MM.1S (cell line): ENCODE results near the gene SLC66A3.

ENCODE experiments used
- DNase-seq: peaks from one replicate; pipeline ENCODE4 v3.0.0-alpha.2; 2015
- H2AFZ ChIP-seq: fragments of 300-600 bp; sonication (generic); 2 replicates; pipeline ENCODE4 v1.6.0; 2016; ENCODE audit warnings: antibody characterized with exemption, low read length
- H3F3A ChIP-seq: fragments of 300-600 bp; sonication (generic); 2 replicates; pipeline ENCODE4 v1.6.1; 2016; ENCODE audit warnings: mild to moderate bottlenecking, antibody characterized with exemption, low read length, moderate library complexity, mixed read lengths; ENCODE audit not compliant: insufficient read depth
- H3K27ac ChIP-seq: fragments of 300-600 bp; sonication (generic); 2 replicates; pipeline ENCODE4 v1.5.1; 2016; ENCODE audit warnings: mild to moderate bottlenecking, low read length
- H3K27me3 ChIP-seq: fragments of 300-600 bp; sonication (generic); replicated peaks from 2 replicates; pipeline ENCODE4 v1.6.0; 2016; ENCODE audit warnings: low read length; ENCODE audit not compliant: insufficient read depth
- H3K36me3 ChIP-seq: fragments of 300-600 bp; sonication (generic); replicated peaks from 2 replicates; pipeline ENCODE4 v1.6.1; 2016; ENCODE audit warnings: mild to moderate bottlenecking, low read length, mixed read lengths; ENCODE audit not compliant: insufficient read depth
- H3K4me1 ChIP-seq: fragments of 300-600 bp; sonication (generic); 2 replicates; pipeline ENCODE4 v1.6.1; 2016; ENCODE audit warnings: low read length, mixed read lengths
- H3K4me2 ChIP-seq: fragments of 300-600 bp; sonication (generic); 2 replicates; pipeline ENCODE4 v1.6.0; 2016; ENCODE audit warnings: low read depth, low read length
- H3K4me3 ChIP-seq: fragments of 300-600 bp; sonication (generic); 2 replicates; pipeline ENCODE4 v1.5.1; 2016; ENCODE audit warnings: low read length, mixed read lengths
- H3K79me2 ChIP-seq: fragments of 300-600 bp; sonication (generic); 2 replicates; pipeline ENCODE4 v1.6.1; 2016; ENCODE audit warnings: mixed run types, low read length, mixed read lengths
- H3K9ac ChIP-seq: fragments of 300-600 bp; sonication (generic); 2 replicates; pipeline ENCODE4 v1.6.1; 2016; ENCODE audit warnings: low read length, mixed read lengths
- H3K9me2 ChIP-seq: fragments of 300-600 bp; sonication (generic); replicated peaks from 2 replicates; pipeline ENCODE4 v1.6.1; 2016; ENCODE audit warnings: mild to moderate bottlenecking, low read length, mixed read lengths; ENCODE audit not compliant: insufficient read depth
- H3K9me3 ChIP-seq: fragments of 300-600 bp; sonication (generic); replicated peaks from 2 replicates; pipeline ENCODE4 v1.6.1; 2016; ENCODE audit warnings: mild to moderate bottlenecking, low read length, mixed read lengths; ENCODE audit not compliant: insufficient read depth
- H4K20me1 ChIP-seq: fragments of 300-600 bp; sonication (generic); 2 replicates; pipeline ENCODE4 v1.6.1; 2016; ENCODE audit warnings: mild to moderate bottlenecking, low read length, moderate library complexity, mixed read lengths; ENCODE audit not compliant: insufficient read depth
- EZH2 ChIP-seq: fragments of 300-600 bp; sonication (generic); optimal IDR thresholded peaks from 2 replicates; pipeline ENCODE3; 2017; ENCODE audit warnings: low read depth, mild to moderate bottlenecking, antibody characterized with exemption, low read length, mixed read lengths
- EZH2phosphoT487 ChIP-seq: fragments of 300-600 bp; sonication (generic); IDR thresholded peaks from 2 replicates; pipeline ENCODE4 v1.6.1; 2018; ENCODE audit warnings: antibody characterized with exemption, low read length
- TF ChIP-seq, protein P1 (sequence below): fragments of 300-600 bp; sonication (generic); IDR thresholded peaks from 2 replicates; pipeline ENCODE4 v1.5.1; 2016; ENCODE audit warnings: antibody characterized with exemption, low read length, mixed read lengths

SLC66A3 gene

DNA sequence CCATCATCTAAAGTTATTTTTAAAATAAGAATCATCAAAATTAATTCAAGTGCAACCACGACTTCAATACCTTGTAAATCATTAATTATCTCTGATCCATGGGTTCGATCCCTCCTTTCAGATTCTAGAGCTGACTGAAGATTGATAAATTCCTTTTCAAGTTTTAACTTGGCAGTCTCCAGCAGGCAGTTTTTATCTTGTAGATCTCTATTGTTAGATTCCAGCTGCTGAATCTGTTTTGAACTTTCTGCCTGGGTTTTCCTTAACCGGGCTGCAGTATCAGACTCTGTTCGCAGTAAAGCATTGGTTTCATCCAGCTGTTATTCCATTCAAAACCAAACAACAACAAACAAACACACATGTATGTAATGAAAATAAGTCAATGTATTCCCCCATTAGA lies 59.5 kb downstream of the SLC66A3 start:
- no peak overlapping the region for H2AFZ ChIP-seq
- no peaks in the 10 kb centered on the region for H3K9me3 ChIP-seq
- no peak overlapping the region for H3K9ac ChIP-seq
- no peaks in the 10 kb centered on the region for H3K4me1 ChIP-seq
- TF ChIP-seq EZH2phosphoT487 (no peak), EZH2 (no peak)
- TF ChIP-seq, protein P1, sequence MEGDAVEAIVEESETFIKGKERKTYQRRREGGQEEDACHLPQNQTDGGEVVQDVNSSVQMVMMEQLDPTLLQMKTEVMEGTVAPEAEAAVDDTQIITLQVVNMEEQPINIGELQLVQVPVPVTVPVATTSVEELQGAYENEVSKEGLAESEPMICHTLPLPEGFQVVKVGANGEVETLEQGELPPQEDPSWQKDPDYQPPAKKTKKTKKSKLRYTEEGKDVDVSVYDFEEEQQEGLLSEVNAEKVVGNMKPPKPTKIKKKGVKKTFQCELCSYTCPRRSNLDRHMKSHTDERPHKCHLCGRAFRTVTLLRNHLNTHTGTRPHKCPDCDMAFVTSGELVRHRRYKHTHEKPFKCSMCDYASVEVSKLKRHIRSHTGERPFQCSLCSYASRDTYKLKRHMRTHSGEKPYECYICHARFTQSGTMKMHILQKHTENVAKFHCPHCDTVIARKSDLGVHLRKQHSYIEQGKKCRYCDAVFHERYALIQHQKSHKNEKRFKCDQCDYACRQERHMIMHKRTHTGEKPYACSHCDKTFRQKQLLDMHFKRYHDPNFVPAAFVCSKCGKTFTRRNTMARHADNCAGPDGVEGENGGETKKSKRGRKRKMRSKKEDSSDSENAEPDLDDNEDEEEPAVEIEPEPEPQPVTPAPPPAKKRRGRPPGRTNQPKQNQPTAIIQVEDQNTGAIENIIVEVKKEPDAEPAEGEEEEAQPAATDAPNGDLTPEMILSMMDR: no peak
- H3K27ac ChIP-seq: no peak overlapping the region
- no peaks in the 10 kb centered on the region for H3K27me3 ChIP-seq
- H3F3A ChIP-seq: no peaks in the 10 kb centered on the region
- no peak overlapping the region for H3K4me3 ChIP-seq
- H4K20me1 ChIP-seq: no peaks in the 10 kb centered on the region
- H3K9me2 ChIP-seq: no peaks in the 10 kb centered on the region
- H3K36me3 ChIP-seq: 0 out of 2 replicates have a peak, but pooled peaks cover 5% of the 10 kb centered on the region
- no peak overlapping the region for H3K4me2 ChIP-seq
- H3K79me2 ChIP-seq: no peaks in the 10 kb centered on the region
- no peak for DNase-seq

GRCh38 chr2:11215407-11215806 lies 60.1 kb downstream of the SLC66A3 start:
- TF ChIP-seq EZH2 (no peak), EZH2phosphoT487 (no peak)
- TF ChIP-seq, protein P1: no peak
- Histone ChIP-seq H3K4me3 (no peak overlapping the region), H3K9me3 (no peaks in the 10 kb centered on the region), H3K9me2 (no peaks in the 10 kb centered on the region), H2AFZ (no peak overlapping the region), H3K36me3 (0 out of 2 replicates have a peak, but pooled peaks cover 5% of the 10 kb centered on the region), H4K20me1 (no peaks in the 10 kb centered on the region), H3K27me3 (no peaks in the 10 kb centered on the region), H3K79me2 (no peaks in the 10 kb centered on the region), H3K27ac (no peak overlapping the region), H3K4me1 (no peaks in the 10 kb centered on the region), H3K9ac (no peak overlapping the region), H3F3A (no peaks in the 10 kb centered on the region), H3K4me2 (no peak overlapping the region)
- DNase-seq: no peak

- Histone ChIP-seq H3K9ac (no peak overlapping the region), H3K36me3 (0 out of 2 replicates have a peak, but pooled peaks cover 5% of the 10 kb centered on the region), H3K27me3 (no peaks in the 10 kb centered on the region), H4K20me1 (no peaks in the 10 kb centered on the region), H3K79me2 (no peaks in the 10 kb centered on the region), H3K9me3 (no peaks in the 10 kb centered on the region), H3K27ac (no peak overlapping the region), H3F3A (no peaks in the 10 kb centered on the region), H3K9me2 (no peaks in the 10 kb centered on the region), H2AFZ (no peak overlapping the region), H3K4me2 (no peak overlapping the region), H3K4me3 (no peak overlapping the region), H3K4me1 (no peaks in the 10 kb centered on the region)
- no peak for TF ChIP-seq EZH2phosphoT487
- TF ChIP-seq, protein P1: no peak
- no peak for TF ChIP-seq EZH2
- DNase-seq: no peak
These were observed 65.2 kb downstream of the SLC66A3 start for GRCh38 chr2:11220445-11220844.
